Type B pancreatic cell (in vitro differentiated cells): ENCODE measurements around the gene CALB2. TPM values are rescaled to one million over a fixed set of nuclear protein-coding genes. Genes with fewer than 3 reads are reported as not detected.

Experiments
- DNase-seq: peaks from one replicate; pipeline ENCODE4 v3.0.0; 2021; ENCODE audit warnings: mixed read lengths; ENCODE audit not compliant: unreplicated experiment; ENCODE audit errors: extremely low spot score
- H3K27ac Mint-ChIP-seq: 2 replicates; pipeline ENCODE4 v1.8.0; 2021; ENCODE audit warnings: mild to moderate bottlenecking, mixed read lengths
- H3K27me3 Mint-ChIP-seq: 2 replicates; pipeline ENCODE4 v1.8.0; 2021; ENCODE audit warnings: mixed read lengths
- H3K36me3 Mint-ChIP-seq: 2 replicates; pipeline ENCODE4 v1.8.0; 2021; ENCODE audit warnings: mixed read lengths
- H3K4me1 Mint-ChIP-seq: one replicate; pipeline ENCODE4 v1.8.0; 2021; ENCODE audit warnings: mixed read lengths; ENCODE audit not compliant: unreplicated experiment
- H3K4me3 Mint-ChIP-seq: 2 replicates; pipeline ENCODE4 v1.8.0; 2021; ENCODE audit warnings: mild to moderate bottlenecking, mixed read lengths
- H3K9me3 Mint-ChIP-seq: 2 replicates; pipeline ENCODE4 v1.8.0; 2021; ENCODE audit warnings: mixed read lengths
- CTCF ChIP-seq: fragments of 200-600 bp; sonication (generic); conservative IDR thresholded peaks from 2 replicates; pipeline ENCODE4 v1.5.0; 2021; ENCODE audit warnings: antibody characterized with exemption, mild to moderate bottlenecking
- total RNA-seq: library from RNA; stranded (reverse); gene quantifications from 2 replicates; pipeline ENCODE4 v1.2.1, GENCODE V29; 2021; ENCODE audit warnings: low replicate concordance

The CALB2 gene
- total RNA-seq, 1 donor from 2014 or later, result 23.6 TPM

GRCh38 chr16:71348262-71349085 is 10.0 kb upstream of the CALB2 start:
- H3K27ac Mint-ChIP-seq, result no peak overlapping the region
- no peak for DNase-seq
- no peak for TF ChIP-seq CTCF
- no peaks in the 10 kb centered on the region for H3K9me3 Mint-ChIP-seq
- no peaks in the 10 kb centered on the region for H3K36me3 Mint-ChIP-seq
- no peak overlapping the region for H3K4me3 Mint-ChIP-seq
- peaks cover 5% of the 10 kb centered on the region for H3K4me1 Mint-ChIP-seq
- peaks cover 39% of the 10 kb centered on the region for H3K27me3 Mint-ChIP-seq

- Mint-ChIP-seq H3K27ac (no peak overlapping the region), H3K4me1 (no peaks in the 10 kb centered on the region)
- no peak for TF ChIP-seq CTCF
These were observed 7.5 kb upstream of the CALB2 start for GRCh38 chr16:71350821-71351557.

GRCh38 chr16:71351558-71351901 is 7.0 kb upstream of the CALB2 start:
- Mint-ChIP-seq H3K27ac (no peak overlapping the region), H3K36me3 (no peaks in the 10 kb centered on the region), H3K9me3 (no peaks in the 10 kb centered on the region), H3K4me1 (no peaks in the 10 kb centered on the region), H3K27me3 (peaks cover 43% of the 10 kb centered on the region), H3K4me3 (no peak overlapping the region)
- no peak for DNase-seq
- TF ChIP-seq CTCF, result no peak

More at GRCh38 chr16:71350821-71351557, 7.5 kb upstream of the CALB2 start:
- Mint-ChIP-seq H3K9me3 (no peaks in the 10 kb centered on the region), H3K4me3 (no peak overlapping the region), H3K36me3 (no peaks in the 10 kb centered on the region), H3K27me3 (peaks cover 47% of the 10 kb centered on the region)
- no peak for DNase-seq

DNA sequence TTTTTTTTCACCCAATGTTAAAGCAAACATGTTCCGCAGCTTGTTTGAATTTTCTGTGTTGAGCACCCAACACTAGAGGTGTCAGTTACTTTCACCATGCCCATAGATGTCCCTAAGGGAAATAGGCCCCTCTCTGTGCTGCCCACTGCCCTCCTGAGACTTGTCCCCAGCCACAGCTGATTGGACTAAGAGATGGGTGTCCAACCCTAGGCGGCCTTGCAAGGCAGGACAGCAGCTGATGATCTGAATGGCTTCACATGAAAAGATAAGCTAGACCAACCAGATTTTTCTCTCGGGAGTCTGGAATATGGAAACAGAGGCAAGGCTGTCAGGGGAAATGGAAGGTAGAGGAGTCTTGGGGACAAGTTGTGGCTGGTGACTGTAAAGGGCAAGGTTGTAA is 6.1 kb upstream of the CALB2 start:
- no peak for DNase-seq
- Mint-ChIP-seq H3K36me3 (no peaks in the 10 kb centered on the region), H3K4me1 (no peaks in the 10 kb centered on the region), H3K27ac (no peak overlapping the region), H3K27me3 (peaks cover 45% of the 10 kb centered on the region), H3K9me3 (no peaks in the 10 kb centered on the region), H3K4me3 (no peak overlapping the region)
- no peak for TF ChIP-seq CTCF

DNA sequence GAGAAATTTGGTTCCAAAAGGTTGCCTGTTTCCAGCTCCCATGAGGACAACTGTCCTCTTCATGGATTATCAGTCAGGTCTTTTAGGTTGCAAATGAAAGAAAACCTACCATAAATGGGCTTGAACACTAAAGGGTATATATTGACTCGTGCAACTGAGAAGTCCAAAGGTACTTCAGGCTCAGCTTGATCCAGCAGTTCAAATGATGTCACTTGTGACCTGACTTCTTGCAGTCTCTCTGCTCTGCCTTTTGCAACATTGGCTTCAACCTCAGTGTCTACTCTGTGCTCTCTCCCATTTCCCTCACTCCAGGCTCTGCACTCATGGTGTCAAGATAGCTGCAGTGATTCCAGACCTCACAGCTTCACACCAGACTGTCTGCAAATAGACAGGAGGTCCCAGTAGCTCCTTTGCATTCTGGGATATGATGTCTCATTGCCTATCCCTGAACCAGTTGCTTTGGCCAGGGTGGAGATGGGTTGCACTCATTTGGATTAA is 5.5 kb upstream of the CALB2 start:
- Mint-ChIP-seq H3K27ac (no peak overlapping the region), H3K4me1 (no peaks in the 10 kb centered on the region)

More for the DNA sequence above, 5.5 kb upstream of the CALB2 start:
- Mint-ChIP-seq H3K9me3 (no peaks in the 10 kb centered on the region), H3K36me3 (no peaks in the 10 kb centered on the region), H3K27me3 (peaks cover 43% of the 10 kb centered on the region), H3K4me3 (no peak overlapping the region)
- TF ChIP-seq CTCF, result no peak
- DNase-seq, result no peak
